A549 (cell line): Measurements from ENCODE around the gene MYOD1.

ENCODE experiments used
- CBX2 ChIP-seq: fragments of 200-600 bp; sonication (generic); IDR thresholded peaks from 2 replicates; pipeline ENCODE4 v1.6.1; 2016; ENCODE audit warnings: low read depth, mild to moderate bottlenecking, borderline replicate concordance
- EP300 ChIP-seq, 2 experiments: fragments of >200 bp; sonication (Bioruptor Twin); formaldehyde crosslinking; IDR thresholded peaks; 2 replicates in 1 of 2; 3 replicates in 1 of 2; pipeline ENCODE4 v1.6.1; 2016 to 2017
- JUN ChIP-seq, 2 experiments: fragments of >200 bp; sonication (Bioruptor Twin); formaldehyde crosslinking; IDR thresholded peaks; 2 replicates in 1 of 2; 3 replicates in 1 of 2; pipeline ENCODE4 v1.6.1; 2016 to 2017
- JUNB ChIP-seq: fragments of >200 bp; sonication (Bioruptor Twin); formaldehyde crosslinking; IDR thresholded peaks from 2 replicates; pipeline ENCODE4 v1.6.1; 2016
- MAZ ChIP-seq: fragments of 150-350 bp; IDR thresholded peaks from 2 replicates; pipeline ENCODE4 v1.6.1; 2014; ENCODE audit warnings: antibody characterized with exemption, low read depth, low read length, borderline replicate concordance
- NPAS2 ChIP-seq: fragments of 250-450 bp; sonication (Bioruptor Pico); IDR thresholded peaks from 2 replicates; pipeline ENCODE4 v1.8.0; 2022; ENCODE audit warnings: mild to moderate bottlenecking, moderate library complexity, borderline replicate concordance
- POLR2A ChIP-seq: IDR thresholded peaks from 2 replicates; pipeline ENCODE4 v1.6.1; 2012; ENCODE audit warnings: mild to moderate bottlenecking, low read length
- RFX5 ChIP-seq: fragments of 450-650 bp; IDR thresholded peaks from 2 replicates; pipeline ENCODE4 v1.7.1; 2014; ENCODE audit warnings: antibody characterized with exemption, mild to moderate bottlenecking, moderate library complexity
- USF2 ChIP-seq: fragments of 450-650 bp; IDR thresholded peaks from 2 replicates; pipeline ENCODE4 v1.6.1; 2014; ENCODE audit warnings: antibody characterized with exemption
- TF ChIP-seq, protein P1 (sequence below): fragments of >200 bp; sonication (Bioruptor Twin); formaldehyde crosslinking; IDR thresholded peaks from 3 replicates; pipeline ENCODE4 v1.5.1; 2016
- TF ChIP-seq, protein P2 (sequence below): fragments of 150-350 bp; IDR thresholded peaks from 2 replicates; pipeline ENCODE4 v1.6.1; 2014; ENCODE audit warnings: low read depth, mild to moderate bottlenecking, low read length

DNA sequence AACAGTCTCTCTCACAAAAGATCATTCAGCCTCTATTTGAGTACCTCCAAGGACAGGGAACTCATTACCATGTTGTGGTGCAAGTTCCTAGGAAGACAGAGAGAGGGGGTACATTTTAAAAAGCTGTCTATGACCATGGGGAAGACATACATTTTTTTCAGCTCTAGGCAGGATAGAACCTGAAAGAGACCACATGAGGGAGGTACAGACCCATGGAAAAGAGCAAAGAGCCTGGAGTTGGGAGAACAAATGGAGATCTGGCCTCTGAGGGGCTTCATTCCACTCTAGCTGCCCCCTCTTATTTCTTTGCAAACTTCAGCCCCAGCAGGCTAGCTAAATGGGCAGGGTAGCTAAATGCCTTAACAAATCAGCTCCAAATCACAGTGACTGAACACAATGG is 51.5 kb downstream of the MYOD1 start:
- TF ChIP-seq, protein P1, sequence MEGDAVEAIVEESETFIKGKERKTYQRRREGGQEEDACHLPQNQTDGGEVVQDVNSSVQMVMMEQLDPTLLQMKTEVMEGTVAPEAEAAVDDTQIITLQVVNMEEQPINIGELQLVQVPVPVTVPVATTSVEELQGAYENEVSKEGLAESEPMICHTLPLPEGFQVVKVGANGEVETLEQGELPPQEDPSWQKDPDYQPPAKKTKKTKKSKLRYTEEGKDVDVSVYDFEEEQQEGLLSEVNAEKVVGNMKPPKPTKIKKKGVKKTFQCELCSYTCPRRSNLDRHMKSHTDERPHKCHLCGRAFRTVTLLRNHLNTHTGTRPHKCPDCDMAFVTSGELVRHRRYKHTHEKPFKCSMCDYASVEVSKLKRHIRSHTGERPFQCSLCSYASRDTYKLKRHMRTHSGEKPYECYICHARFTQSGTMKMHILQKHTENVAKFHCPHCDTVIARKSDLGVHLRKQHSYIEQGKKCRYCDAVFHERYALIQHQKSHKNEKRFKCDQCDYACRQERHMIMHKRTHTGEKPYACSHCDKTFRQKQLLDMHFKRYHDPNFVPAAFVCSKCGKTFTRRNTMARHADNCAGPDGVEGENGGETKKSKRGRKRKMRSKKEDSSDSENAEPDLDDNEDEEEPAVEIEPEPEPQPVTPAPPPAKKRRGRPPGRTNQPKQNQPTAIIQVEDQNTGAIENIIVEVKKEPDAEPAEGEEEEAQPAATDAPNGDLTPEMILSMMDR, result no peak
- no peak for TF ChIP-seq JUNB
- TF ChIP-seq, protein P2, sequence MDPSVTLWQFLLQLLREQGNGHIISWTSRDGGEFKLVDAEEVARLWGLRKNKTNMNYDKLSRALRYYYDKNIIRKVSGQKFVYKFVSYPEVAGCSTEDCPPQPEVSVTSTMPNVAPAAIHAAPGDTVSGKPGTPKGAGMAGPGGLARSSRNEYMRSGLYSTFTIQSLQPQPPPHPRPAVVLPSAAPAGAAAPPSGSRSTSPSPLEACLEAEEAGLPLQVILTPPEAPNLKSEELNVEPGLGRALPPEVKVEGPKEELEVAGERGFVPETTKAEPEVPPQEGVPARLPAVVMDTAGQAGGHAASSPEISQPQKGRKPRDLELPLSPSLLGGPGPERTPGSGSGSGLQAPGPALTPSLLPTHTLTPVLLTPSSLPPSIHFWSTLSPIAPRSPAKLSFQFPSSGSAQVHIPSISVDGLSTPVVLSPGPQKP, result no peak
- TF ChIP-seq POLR2A, result no peak
- no peak for TF ChIP-seq MAZ
- TF ChIP-seq JUN (IDR thresholded peaks at IDR 0.05), result no peak
- no peak for TF ChIP-seq EP300 (IDR thresholded peaks at IDR 0.05)
- no peak for TF ChIP-seq NPAS2 (CRISPR knock-in tag)
- no peak for TF ChIP-seq USF2
- no peak for TF ChIP-seq RFX5
- TF ChIP-seq CBX2, result no peak
